NCI-H128 (cell line): ENCODE measurements around the gene GPR50.

Experiments
- DNase-seq: peaks from one replicate; lab custom pipeline; 2025; ENCODE audit not compliant: unreplicated experiment; lab: John Stamatoyannopoulos, UW

GPR50 gene

DNA sequence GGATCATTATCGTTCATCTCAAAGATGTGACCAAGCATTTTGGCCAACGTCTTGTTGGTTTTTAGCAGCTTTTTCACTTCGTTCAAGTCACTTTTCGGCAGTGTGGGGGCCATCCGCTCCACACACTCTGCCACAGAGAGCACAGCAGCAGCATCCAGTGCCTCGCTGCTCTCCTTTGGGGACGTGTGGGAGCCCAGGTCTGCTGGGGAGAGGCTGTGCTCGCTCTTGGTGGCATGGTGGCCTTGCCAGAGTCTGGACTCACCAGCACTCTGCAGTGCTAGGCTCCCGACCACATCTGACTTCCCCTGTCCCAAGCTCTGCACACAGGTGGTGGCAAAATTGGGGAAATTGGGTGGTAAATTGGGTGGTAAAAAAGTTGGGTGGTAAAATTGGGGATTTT is 50.6 kb downstream of the GPR50 start:
- no peak for DNase-seq

DNA sequence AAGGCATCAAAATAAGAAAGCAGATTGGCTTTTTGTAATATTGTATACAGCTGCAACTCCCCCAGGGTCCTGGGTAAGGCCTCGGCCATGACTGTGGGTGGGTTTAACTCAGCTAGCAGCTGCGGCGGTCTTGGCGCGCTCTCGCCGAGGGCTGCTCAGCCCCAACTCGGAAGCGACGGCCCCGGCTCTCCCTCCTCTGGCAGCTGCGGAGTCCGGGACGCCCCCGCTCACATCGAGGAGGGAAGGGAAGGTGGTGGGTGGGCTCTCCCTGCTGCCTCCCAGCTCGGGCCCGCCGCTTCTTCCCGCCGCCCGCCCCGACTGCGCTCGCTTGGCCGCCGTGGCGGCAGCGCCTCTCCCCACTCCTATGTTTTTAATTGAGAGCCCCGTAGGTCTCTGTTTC is 51.2 kb downstream of the GPR50 start:
- DNase-seq, result no peak

DNA sequence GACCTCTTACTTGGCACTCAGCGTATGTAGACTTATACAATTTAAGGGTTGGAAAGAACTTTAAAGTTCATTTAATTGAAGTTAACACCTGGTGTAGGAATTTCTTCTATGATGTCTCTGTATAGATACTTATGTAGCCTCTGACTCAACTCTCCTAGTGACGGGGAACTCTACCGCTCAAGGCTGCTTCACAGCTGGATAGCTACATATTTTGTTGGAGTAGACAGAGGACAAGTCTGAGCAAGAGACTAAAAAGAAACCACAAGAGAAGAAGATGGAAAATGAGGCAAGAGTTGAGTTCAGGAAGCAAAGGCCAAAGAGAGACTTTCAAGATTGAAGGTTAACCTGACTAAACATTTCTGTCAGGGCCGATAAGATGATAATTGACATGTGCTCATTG is 52.6 kb downstream of the GPR50 start:
- DNase-seq, result no peak
